Measurements from ENCODE around the gene PDHX. TPM values are rescaled to one million over a fixed set of nuclear protein-coding genes. Genes with fewer than 3 reads are reported as not detected.

Gene PDHX
- total RNA-seq, 1 experiment from 2014 or later: 48.8 TPM

- in situ Hi-C loops (cut with HindIII; ENCODE audit: low pct_unique_long_range_greater_than_20kb, low sequenced_read_pairs): no loop called here
- DNase-seq (ENCODE audit: low read depth, low spot score): no peak
These were observed 20.7 kb downstream of the PDHX start for GRCh38 chr11:34936945-34937629.

- no peak for DNase-seq (ENCODE audit: low read depth, low spot score)
- in situ Hi-C loops (cut with HindIII; ENCODE audit: low pct_unique_long_range_greater_than_20kb, low sequenced_read_pairs): no loop called here
These were observed 22.2 kb downstream of the PDHX start for GRCh38 chr11:34938611-34939010.

- peak; percentile 48 for DNase-seq (ENCODE audit: low read depth, low spot score)
- in situ Hi-C loops (cut with HindIII; ENCODE audit: low pct_unique_long_range_greater_than_20kb, low sequenced_read_pairs): no loop called here
These were observed 23.7 kb downstream of the PDHX start for GRCh38 chr11:34940026-34940677.

GRCh38 chr11:34941688-34942087 is 25.3 kb downstream of the PDHX start:
- in situ Hi-C loops (cut with HindIII; ENCODE audit: low pct_unique_long_range_greater_than_20kb, low sequenced_read_pairs): no loop called here
- no peak for DNase-seq (ENCODE audit: low read depth, low spot score)

GRCh38 chr11:34944692-34945091 is 28.3 kb downstream of the PDHX start:
- in situ Hi-C loops (cut with HindIII; ENCODE audit: low pct_unique_long_range_greater_than_20kb, low sequenced_read_pairs): no loop called here
- DNase-seq (ENCODE audit: low read depth, low spot score): no peak

GRCh38 chr11:34948696-34949095 is 32.3 kb downstream of the PDHX start:
- in situ Hi-C loops (cut with HindIII; ENCODE audit: low pct_unique_long_range_greater_than_20kb, low sequenced_read_pairs): no loop called here
- no peak for DNase-seq (ENCODE audit: low read depth, low spot score)

- no peak for DNase-seq (ENCODE audit: low read depth, low spot score)
- in situ Hi-C loops (cut with HindIII; ENCODE audit: low pct_unique_long_range_greater_than_20kb, low sequenced_read_pairs): no loop called here
These were observed 37.5 kb downstream of the PDHX start for GRCh38 chr11:34953955-34954354.

- no peak for DNase-seq (ENCODE audit: low read depth, low spot score)
- in situ Hi-C loops (cut with HindIII; ENCODE audit: low pct_unique_long_range_greater_than_20kb, low sequenced_read_pairs): no loop called here
These were observed 40.8 kb downstream of the PDHX start for GRCh38 chr11:34957206-34957605.

GRCh38 chr11:34957606-34958005 is 41.2 kb downstream of the PDHX start:
- DNase-seq (ENCODE audit: low read depth, low spot score): no peak
- in situ Hi-C loops (cut with HindIII; ENCODE audit: low pct_unique_long_range_greater_than_20kb, low sequenced_read_pairs): no loop called here

- no peak for DNase-seq (ENCODE audit: low read depth, low spot score)
- in situ Hi-C loops (cut with HindIII; ENCODE audit: low pct_unique_long_range_greater_than_20kb, low sequenced_read_pairs): no loop called here
These were observed 43.4 kb downstream of the PDHX start for GRCh38 chr11:34959770-34960169.

GRCh38 chr11:34960277-34960676 is 43.9 kb downstream of the PDHX start:
- peak; percentile 45 for DNase-seq (ENCODE audit: low read depth, low spot score)
- in situ Hi-C loops (cut with HindIII; ENCODE audit: low pct_unique_long_range_greater_than_20kb, low sequenced_read_pairs): no loop called here

GRCh38 chr11:34962034-34962433 is 45.6 kb downstream of the PDHX start:
- DNase-seq (ENCODE audit: low read depth, low spot score): no peak

GRCh38 chr11:34963351-34963750 is 46.9 kb downstream of the PDHX start:
- in situ Hi-C loops (cut with HindIII; ENCODE audit: low pct_unique_long_range_greater_than_20kb, low sequenced_read_pairs): no loop called here

More at GRCh38 chr11:34962034-34962433, 45.6 kb downstream of the PDHX start:
- in situ Hi-C loops (cut with HindIII; ENCODE audit: low pct_unique_long_range_greater_than_20kb, low sequenced_read_pairs): no loop called here

GRCh38 chr11:34964610-34965331 is 48.4 kb downstream of the PDHX start:
- in situ Hi-C loops (cut with HindIII; ENCODE audit: low pct_unique_long_range_greater_than_20kb, low sequenced_read_pairs): no loop called here
- DNase-seq (ENCODE audit: low read depth, low spot score): no peak

More at GRCh38 chr11:34963351-34963750, 46.9 kb downstream of the PDHX start:
- DNase-seq (ENCODE audit: low read depth, low spot score): no peak

- DNase-seq (ENCODE audit: low read depth, low spot score): no peak
- in situ Hi-C loops (cut with HindIII; ENCODE audit: low pct_unique_long_range_greater_than_20kb, low sequenced_read_pairs): no loop called here
These were observed 52.4 kb downstream of the PDHX start for GRCh38 chr11:34968862-34969261.

- no peak for DNase-seq (ENCODE audit: low read depth, low spot score)
- in situ Hi-C loops (cut with HindIII; ENCODE audit: low pct_unique_long_range_greater_than_20kb, low sequenced_read_pairs): no loop called here
These were observed 53.6 kb downstream of the PDHX start for GRCh38 chr11:34970033-34970432.

- DNase-seq (ENCODE audit: low read depth, low spot score): no peak
- in situ Hi-C loops (cut with HindIII; ENCODE audit: low pct_unique_long_range_greater_than_20kb, low sequenced_read_pairs): no loop called here
These were observed 54.1 kb downstream of the PDHX start for GRCh38 chr11:34970480-34970879.

- in situ Hi-C loops (cut with HindIII; ENCODE audit: low pct_unique_long_range_greater_than_20kb, low sequenced_read_pairs): no loop called here
- DNase-seq (ENCODE audit: low read depth, low spot score): no peak
These were observed 55.5 kb downstream of the PDHX start for GRCh38 chr11:34971928-34972327.

- in situ Hi-C loops (cut with HindIII; ENCODE audit: low pct_unique_long_range_greater_than_20kb, low sequenced_read_pairs): no loop called here
- DNase-seq (ENCODE audit: low read depth, low spot score): no peak
These were observed 55.9 kb downstream of the PDHX start for GRCh38 chr11:34972366-34972765.

All from SK-MEL-5 (cell line).